ENCODE data around the gene PHYH. TPM values are rescaled to one million over a fixed set of nuclear protein-coding genes. Genes with fewer than 3 reads are reported as not detected.

The PHYH gene
- total and polyA plus RNA-seq, 4 donors, result 45.4 to 139 (median 86.8) TPM

- TF ChIP-seq NR2F2 (IDR thresholded peaks at IDR 0.05), result no peak
- no peak for TF ChIP-seq GABPA (IDR thresholded peaks at IDR 0.05 in 1 of 2, conservative IDR thresholded peaks at IDR 0.05 in 1 of 2)
- no peak for TF ChIP-seq FOXA1 (IDR thresholded peaks at IDR 0.05)
Measured at GRCh38 chr10:13233358-13233757, 66.5 kb downstream of the PHYH start (continued).

- Histone ChIP-seq H3K36me3 (ENCODE audit: control insufficient read depth in 4 of 4, insufficient read depth in 3 of 4, low read depth in 1 of 4, low read length in 3 of 4) (no peaks in the 10 kb centered on the region), H3K4me1 (ENCODE audit: control insufficient read depth in 4 of 4, insufficient read depth in 4 of 4, low read length in 3 of 4) (no peaks in the 10 kb centered on the region), H3K27ac (ENCODE audit: low read depth in 1 of 2, low read length in 2 of 2) (no peak overlapping the region), H3K9ac (ENCODE audit: low read depth in 1 of 2, low read length in 2 of 2) (no peak overlapping the region), H3K9me3 (ENCODE audit: control insufficient read depth in 4 of 4, low read length in 3 of 4) (no peaks in the 10 kb centered on the region), H3K4me3 (ENCODE audit: low read depth in 1 of 3, low read length in 3 of 3) (no peak overlapping the region), H3K27me3 (ENCODE audit: control insufficient read depth in 4 of 4, insufficient read depth in 4 of 4, low read length in 3 of 4) (no peaks in the 10 kb centered on the region)
- 90% methylated on average over 6 of the region's 6 CpGs for WGBS
- no peak for TF ChIP-seq YY1 (IDR thresholded peaks at IDR 0.05)
- DNase-seq (ENCODE audit: low spot score), result no peak
Measured at GRCh38 chr10:13231808-13232207, 68.1 kb downstream of the PHYH start.

GRCh38 chr10:13231190-13231589 lies 68.7 kb downstream of the PHYH start:
- H3K4me3 ChIP-seq (ENCODE audit: low read depth in 1 of 3, low read length in 3 of 3), result no peak overlapping the region
- H3K9me3 ChIP-seq (ENCODE audit: control insufficient read depth in 4 of 4, low read length in 3 of 4), result no peaks in the 10 kb centered on the region
- no peaks in the 10 kb centered on the region for H3K36me3 ChIP-seq (ENCODE audit: control insufficient read depth in 4 of 4, insufficient read depth in 3 of 4, low read depth in 1 of 4, low read length in 3 of 4)
- TF ChIP-seq FOXA2 (IDR thresholded peaks at IDR 0.05) (no peak), TAF1 (conservative IDR thresholded peaks at IDR 0.05) (no peak), FOXA1 (IDR thresholded peaks at IDR 0.05) (no peak), JUND (IDR thresholded peaks at IDR 0.05) (no peak), ZBTB33 (IDR thresholded peaks at IDR 0.05) (no peak), YY1 (IDR thresholded peaks at IDR 0.05) (no peak), RAD21 (IDR thresholded peaks at IDR 0.05) (no peak)
- no peak for DNase-seq (ENCODE audit: low spot score)
- H3K27ac ChIP-seq (ENCODE audit: low read depth in 1 of 2, low read length in 2 of 2), result no peak overlapping the region
- H3K9ac ChIP-seq (ENCODE audit: low read depth in 1 of 2, low read length in 2 of 2), result no peak overlapping the region
- H3K27me3 ChIP-seq (ENCODE audit: control insufficient read depth in 4 of 4, insufficient read depth in 4 of 4, low read length in 3 of 4), result no peaks in the 10 kb centered on the region
- WGBS, result 82% methylated on average over 9 of the region's 9 CpGs
- no peaks in the 10 kb centered on the region for H3K4me1 ChIP-seq (ENCODE audit: control insufficient read depth in 4 of 4, insufficient read depth in 4 of 4, low read length in 3 of 4)

Other genes starting within 250 kb of the PHYH start
- gene OPTN, start 199.9 kb downstream of the PHYH start, total RNA-seq, result 10 to 100 TPM; 26.7 to 41.6 TPM
- 10 to 100 TPM; 21.5 to 42.0 TPM for gene OPTN, start 199.9 kb downstream of the PHYH start, polyA plus RNA-seq
- gene MCM10, start 138.5 kb downstream of the PHYH start, total RNA-seq, result 10 to 100 TPM in 1 of 2 donors, under 1 TPM in 1; under 0.01 to 10.0 TPM
- gene MCM10, start 138.5 kb downstream of the PHYH start, polyA plus RNA-seq, result under 1 TPM; 0.32 to 0.37 TPM
- gene UCMA, start 65.7 kb downstream of the PHYH start, total RNA-seq, result not detected
- not detected for gene UCMA, start 65.7 kb downstream of the PHYH start, polyA plus RNA-seq
- gene SEPHS1, start 48.2 kb upstream of the PHYH start, total RNA-seq, result 10 to 100 TPM; 21.9 to 39.3 TPM
- gene SEPHS1, start 48.2 kb upstream of the PHYH start, polyA plus RNA-seq, result 10 to 100 TPM; 10.4 to 34.7 TPM
- 10 to 100 TPM in 1 of 2 donors, 1 to 10 TPM in 1; 4.1 to 10.1 TPM for gene BEND7, start 228.9 kb upstream of the PHYH start, total RNA-seq
- gene BEND7, start 228.9 kb upstream of the PHYH start, polyA plus RNA-seq, result 1 to 10 TPM; 5.0 to 6.1 TPM

All from liver (tissue), 9 donors.